Vagina (tissue), 2 donors: Measurements from ENCODE around the gene PLBD1.

Experiments
- POLR2A ChIP-seq, 2 donors: fragments of 450-650 bp; IDR thresholded peaks; one replicate each; pipeline ENCODE4 v1.6.1; 2017; ENCODE audit warnings: antibody characterized with exemption in 2 of 2, mild to moderate bottlenecking in 2 of 2, moderate library complexity in 2 of 2
- TF ChIP-seq, protein P1 (sequence below), 3 experiments: fragments of 450-650 bp in 2 of 3; fragments of 200-600 bp in 1 of 3; sonication (generic) in 1 of 3; IDR thresholded peaks; one replicate each; pipeline ENCODE4 v1.5.1; 2017 to 2019; ENCODE audit warnings: antibody characterized with exemption in 3 of 3, mild to moderate bottlenecking in 2 of 3, moderate library complexity in 2 of 3

DNA sequence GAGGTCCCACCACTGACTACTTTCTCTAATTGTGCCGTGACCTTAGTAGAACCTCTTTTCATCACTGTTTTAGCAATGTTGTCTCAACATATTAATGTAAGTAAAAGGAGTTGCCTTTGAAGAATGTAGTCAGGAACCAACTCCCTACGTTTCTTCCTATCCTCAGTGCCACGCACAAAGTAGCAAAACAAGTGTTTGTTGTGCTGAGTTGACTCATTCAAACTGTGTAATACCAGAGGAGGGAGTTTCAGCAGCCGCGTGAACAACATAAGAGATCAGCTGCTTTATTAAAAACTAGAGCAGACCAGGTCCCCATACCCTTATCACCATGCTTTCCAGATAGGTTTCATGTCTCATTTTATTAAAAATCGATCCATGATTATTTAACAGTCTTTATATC is 19.1 kb downstream of the PLBD1 start:
- TF ChIP-seq, protein P1, sequence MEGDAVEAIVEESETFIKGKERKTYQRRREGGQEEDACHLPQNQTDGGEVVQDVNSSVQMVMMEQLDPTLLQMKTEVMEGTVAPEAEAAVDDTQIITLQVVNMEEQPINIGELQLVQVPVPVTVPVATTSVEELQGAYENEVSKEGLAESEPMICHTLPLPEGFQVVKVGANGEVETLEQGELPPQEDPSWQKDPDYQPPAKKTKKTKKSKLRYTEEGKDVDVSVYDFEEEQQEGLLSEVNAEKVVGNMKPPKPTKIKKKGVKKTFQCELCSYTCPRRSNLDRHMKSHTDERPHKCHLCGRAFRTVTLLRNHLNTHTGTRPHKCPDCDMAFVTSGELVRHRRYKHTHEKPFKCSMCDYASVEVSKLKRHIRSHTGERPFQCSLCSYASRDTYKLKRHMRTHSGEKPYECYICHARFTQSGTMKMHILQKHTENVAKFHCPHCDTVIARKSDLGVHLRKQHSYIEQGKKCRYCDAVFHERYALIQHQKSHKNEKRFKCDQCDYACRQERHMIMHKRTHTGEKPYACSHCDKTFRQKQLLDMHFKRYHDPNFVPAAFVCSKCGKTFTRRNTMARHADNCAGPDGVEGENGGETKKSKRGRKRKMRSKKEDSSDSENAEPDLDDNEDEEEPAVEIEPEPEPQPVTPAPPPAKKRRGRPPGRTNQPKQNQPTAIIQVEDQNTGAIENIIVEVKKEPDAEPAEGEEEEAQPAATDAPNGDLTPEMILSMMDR (IDR thresholded peaks at IDR 0.05): no peak
- TF ChIP-seq POLR2A (IDR thresholded peaks at IDR 0.05): no peak
